Bronchial epithelial cell (primary cell): ENCODE results near the gene NUDT3. TPM values are rescaled to one million over a fixed set of nuclear protein-coding genes. Genes with fewer than 3 reads are reported as not detected.
A peak's percentile ranks its signal among the peaks of the same experiment; 100 is the strongest.
"Not testable (repeated sequence)": the region's sequence is repeated elsewhere in the genome, so short reads cannot be mapped to it uniquely, and the experiment has no call there.

Experiments used
- DNase-seq: peaks from one replicate; pipeline ENCODE4 v3.0.0-alpha.2; 2010; ENCODE audit warnings: low read depth
- FAIRE-seq: peaks from 2 replicates; lab custom pipeline; 2011; peaks lifted over from hg19 to GRCh38; lab: Jason Lieb, UNC
- H3K27me3 ChIP-seq: 2 replicates; pipeline ENCODE4 v1.5.1; 2011; ENCODE audit warnings: low read length; ENCODE audit not compliant: control insufficient read depth, insufficient read depth
- H3K36me3 ChIP-seq: 2 replicates; pipeline ENCODE4 v1.5.1; 2011; ENCODE audit warnings: low read length; ENCODE audit not compliant: control insufficient read depth, insufficient read depth
- H3K4me3 ChIP-seq: 2 replicates; pipeline ENCODE4 v1.5.1; 2011; ENCODE audit warnings: mild to moderate bottlenecking, low read depth, low read length, control low read depth
- total RNA-seq: library from RNA; depleted of rRNA; stranded (reverse); fragments of >200 nt; gene quantifications from 2 replicates; pipeline ENCODE4 v1.2.1, GENCODE V29; 2014
- TF ChIP-seq, protein P1 (sequence below): IDR thresholded peaks from 2 replicates; pipeline ENCODE4 v1.5.1; 2011; ENCODE audit warnings: mild to moderate bottlenecking, moderate library complexity, low read length, control low read depth, inconsistent platforms; ENCODE audit not compliant: insufficient read depth, severe bottlenecking

The NUDT3 gene
- total RNA-seq, 1 donor from 2014 or later, result 15.8 TPM

DNA sequence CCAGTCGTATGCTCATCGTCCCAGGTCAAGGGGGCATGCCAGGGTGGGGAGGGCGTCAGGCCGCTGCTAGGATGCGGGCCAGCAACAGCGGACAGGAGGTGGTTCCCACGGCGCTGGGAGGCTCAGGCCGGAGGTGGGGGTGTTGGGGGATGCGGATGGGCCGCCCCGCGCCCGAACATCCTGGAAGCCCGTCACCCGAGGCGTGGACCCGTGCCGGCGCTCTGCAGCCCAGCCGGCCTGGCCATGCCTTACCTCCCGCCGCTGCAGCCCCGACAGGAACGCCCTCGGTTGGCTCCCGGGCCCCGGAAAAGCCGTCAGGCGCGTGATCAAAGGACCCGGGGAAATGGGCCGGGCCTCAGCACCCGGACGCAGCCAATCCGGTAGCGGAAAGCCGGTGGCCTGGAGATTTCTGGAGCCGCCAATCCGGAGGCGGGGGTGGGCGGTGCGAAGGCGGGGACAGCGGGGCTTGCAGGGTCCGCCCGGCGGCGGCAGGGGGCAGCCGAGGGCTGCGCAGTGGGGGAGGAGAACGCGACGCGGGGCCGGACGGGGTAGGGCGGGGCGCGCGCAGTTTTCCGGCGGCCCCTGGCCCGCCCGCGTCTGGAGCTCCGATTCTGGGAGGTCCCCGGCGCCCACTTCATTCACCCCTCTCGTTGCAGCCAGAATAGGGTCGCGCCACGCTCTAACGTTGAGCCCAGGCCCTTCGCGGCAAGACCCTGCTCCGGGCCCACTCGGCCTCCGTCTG, 143.6 kb downstream of the NUDT3 start, which contains the start of gene SMIM29:
SMIM29 (minus strand) TSS at position 280 of the 742 bp plus-strand sequence. CDS start 1,215 bp downstream, outside the sequence.
- H3K4me3 ChIP-seq, result peak within 1 kb of the TSS; percentile 52
- TF ChIP-seq, protein P1, sequence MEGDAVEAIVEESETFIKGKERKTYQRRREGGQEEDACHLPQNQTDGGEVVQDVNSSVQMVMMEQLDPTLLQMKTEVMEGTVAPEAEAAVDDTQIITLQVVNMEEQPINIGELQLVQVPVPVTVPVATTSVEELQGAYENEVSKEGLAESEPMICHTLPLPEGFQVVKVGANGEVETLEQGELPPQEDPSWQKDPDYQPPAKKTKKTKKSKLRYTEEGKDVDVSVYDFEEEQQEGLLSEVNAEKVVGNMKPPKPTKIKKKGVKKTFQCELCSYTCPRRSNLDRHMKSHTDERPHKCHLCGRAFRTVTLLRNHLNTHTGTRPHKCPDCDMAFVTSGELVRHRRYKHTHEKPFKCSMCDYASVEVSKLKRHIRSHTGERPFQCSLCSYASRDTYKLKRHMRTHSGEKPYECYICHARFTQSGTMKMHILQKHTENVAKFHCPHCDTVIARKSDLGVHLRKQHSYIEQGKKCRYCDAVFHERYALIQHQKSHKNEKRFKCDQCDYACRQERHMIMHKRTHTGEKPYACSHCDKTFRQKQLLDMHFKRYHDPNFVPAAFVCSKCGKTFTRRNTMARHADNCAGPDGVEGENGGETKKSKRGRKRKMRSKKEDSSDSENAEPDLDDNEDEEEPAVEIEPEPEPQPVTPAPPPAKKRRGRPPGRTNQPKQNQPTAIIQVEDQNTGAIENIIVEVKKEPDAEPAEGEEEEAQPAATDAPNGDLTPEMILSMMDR, result peak; percentile 87
- DNase-seq, result peak; percentile 82
- H3K27me3 ChIP-seq, result no peaks in the 10 kb centered on the region
- H3K36me3 ChIP-seq, result peaks cover 2% of the 10 kb centered on the region
- no peak for FAIRE-seq

DNA sequence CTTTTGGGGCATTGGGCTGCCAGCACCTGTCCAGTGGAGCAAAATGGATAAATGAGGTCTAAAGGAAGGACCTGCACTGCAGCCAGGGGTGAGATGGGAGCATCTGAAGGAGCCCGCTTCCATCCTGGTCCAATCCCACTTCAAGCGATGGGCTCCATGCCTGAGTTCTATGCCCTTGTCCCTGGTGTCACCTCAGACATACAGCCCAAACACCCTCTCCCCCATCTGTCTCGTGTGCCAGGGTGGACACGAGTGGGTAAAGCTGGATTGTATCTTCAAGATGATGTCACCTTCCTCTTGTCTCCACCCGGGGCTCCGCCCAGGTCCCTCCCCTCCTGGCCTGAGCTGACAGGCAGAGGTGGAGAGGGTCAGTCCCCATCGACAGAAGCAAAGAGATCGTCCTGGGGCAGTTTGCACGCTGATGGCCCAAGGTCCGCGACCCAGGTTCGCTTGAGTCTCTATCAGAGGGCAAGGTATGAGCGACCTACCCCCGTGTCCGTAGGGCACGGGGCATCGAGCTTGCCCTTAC, 144.2 kb downstream of the NUDT3 start:
- Histone ChIP-seq H3K27me3 (no peaks in the 10 kb centered on the region), H3K36me3 (peaks cover 2% of the 10 kb centered on the region), H3K4me3 (peak overlapping the region; percentile 52)
- TF ChIP-seq, protein P1, result no peak
- FAIRE-seq (no peak), DNase-seq (no peak)

DNA sequence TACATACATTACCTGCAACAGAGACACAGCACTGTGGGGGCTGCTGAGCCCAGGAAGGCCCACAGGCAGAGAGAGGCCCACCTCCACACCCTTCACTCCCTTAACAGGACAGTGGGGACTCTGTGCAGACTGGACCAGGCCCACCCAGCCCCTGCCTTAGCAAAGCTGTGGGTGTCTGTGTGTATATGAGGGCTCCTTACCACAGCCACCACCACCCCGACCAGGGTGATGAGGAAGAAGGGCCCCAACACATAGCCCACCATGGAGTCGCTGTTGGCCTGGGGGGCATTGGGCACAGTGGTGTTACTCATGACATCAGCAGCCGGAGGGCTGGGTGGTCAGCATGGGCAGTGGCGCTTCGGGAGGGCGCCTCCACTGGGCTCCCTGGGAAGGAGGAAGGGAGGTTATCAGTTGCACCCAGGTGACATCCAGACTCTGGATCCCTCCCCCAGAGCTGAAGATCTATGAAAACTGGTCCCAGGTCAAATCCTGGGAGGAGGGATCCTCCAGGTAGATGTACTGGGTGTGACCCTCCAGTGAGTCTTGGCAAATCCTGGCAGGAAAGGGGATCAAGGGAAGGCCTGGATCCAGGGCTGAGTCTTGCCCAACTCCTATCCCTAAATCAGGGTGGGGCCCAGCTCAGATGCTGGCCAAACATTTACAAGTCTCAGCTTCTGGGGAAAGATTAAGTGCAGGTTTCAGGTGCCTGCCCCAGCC, 144.8 kb downstream of the NUDT3 start:
- Histone ChIP-seq H3K36me3 (peaks cover 2% of the 10 kb centered on the region), H3K27me3 (no peaks in the 10 kb centered on the region), H3K4me3 (no peak overlapping the region)
- DNase-seq (no peak), FAIRE-seq (no peak)
- TF ChIP-seq, protein P1, result no peak

DNA sequence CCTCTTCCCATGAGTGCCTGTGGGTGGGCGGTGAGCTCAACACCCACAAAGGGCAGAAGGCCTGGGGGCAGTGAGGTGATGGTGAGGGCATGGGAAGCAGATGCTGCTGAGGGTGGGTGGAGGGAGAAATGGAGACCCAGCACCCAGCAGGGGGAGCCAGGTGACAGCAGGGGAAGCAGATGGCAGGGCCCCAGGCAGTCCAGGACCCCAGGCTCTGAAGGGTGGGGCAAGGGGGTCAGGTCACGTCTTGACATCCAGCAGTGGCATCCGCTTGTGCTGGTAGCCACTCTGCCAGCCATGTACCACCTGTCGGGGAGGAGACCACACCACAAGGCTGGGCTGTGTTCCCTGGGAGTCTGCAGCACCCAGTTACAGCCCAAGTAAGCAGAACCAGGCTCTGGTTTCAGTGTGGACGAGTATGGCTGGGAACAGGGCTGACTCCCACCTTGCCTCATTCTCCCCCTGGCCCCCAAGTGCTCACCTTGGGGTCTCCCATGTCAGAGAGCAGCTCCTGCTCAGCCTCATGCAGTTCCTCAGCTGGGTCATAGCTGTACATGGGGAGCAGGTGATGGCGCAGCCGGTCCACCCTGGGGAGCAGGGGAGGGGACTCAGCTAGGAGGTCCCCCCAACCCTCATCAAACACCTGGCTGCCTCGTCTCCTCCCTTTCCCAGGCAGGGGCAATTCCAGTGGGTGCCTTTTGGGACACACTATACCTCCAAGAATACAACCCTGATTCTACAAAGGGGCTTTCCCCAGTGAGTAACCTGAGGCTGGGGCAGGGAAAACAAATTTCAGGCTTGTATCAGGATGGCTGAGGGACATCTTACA, 145.7 kb downstream of the NUDT3 start:
- Histone ChIP-seq H3K27me3 (no peaks in the 10 kb centered on the region), H3K36me3 (peaks cover 3% of the 10 kb centered on the region), H3K4me3 (no peak overlapping the region)
- no peak for FAIRE-seq
- TF ChIP-seq, protein P1, result peak; percentile 61
- no peak for DNase-seq

DNA sequence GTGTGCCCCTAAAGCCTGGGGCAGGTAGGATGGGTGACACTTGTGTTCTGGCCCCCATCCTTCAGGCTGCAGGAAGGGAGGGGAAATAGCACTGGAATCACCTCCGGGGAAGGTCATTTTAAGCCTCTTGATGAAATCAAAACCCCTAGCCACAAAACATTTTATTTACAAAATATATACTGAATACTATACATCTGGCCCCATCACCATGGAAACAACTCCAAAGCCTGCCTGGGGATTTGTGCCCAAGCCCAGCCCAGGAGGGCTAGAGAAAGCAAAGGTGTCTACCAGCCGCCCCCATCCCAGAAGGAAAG, 146.3 kb downstream of the NUDT3 start:
- DNase-seq (no peak), FAIRE-seq (no peak)
- H3K27me3 ChIP-seq, result no peaks in the 10 kb centered on the region
- TF ChIP-seq, protein P1, result no peak
- peaks cover 5% of the 10 kb centered on the region for H3K36me3 ChIP-seq
- H3K4me3 ChIP-seq, result no peak overlapping the region

DNA sequence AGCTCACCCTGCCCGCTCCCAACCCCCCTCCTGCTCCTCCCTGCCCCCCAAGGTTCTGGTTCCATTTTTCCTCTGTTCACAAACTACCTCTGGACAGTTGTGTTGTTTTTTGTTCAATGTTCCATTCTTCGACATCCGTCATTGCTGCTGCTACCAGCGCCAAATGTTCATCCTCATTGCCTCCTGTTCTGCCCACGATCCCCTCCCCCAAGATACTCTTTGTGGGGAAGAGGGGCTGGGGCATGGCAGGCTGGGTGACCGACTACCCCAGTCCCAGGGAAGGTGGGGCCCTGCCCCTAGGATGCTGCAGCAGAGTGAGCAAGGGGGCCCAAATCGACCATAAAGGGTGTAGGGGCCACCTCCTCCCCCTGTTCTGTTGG, 146.7 kb downstream of the NUDT3 start:
- H3K36me3 ChIP-seq, DNase-seq, H3K27me3 ChIP-seq, FAIRE-seq, H3K4me3 ChIP-seq: not testable (repeated sequence)

DNA sequence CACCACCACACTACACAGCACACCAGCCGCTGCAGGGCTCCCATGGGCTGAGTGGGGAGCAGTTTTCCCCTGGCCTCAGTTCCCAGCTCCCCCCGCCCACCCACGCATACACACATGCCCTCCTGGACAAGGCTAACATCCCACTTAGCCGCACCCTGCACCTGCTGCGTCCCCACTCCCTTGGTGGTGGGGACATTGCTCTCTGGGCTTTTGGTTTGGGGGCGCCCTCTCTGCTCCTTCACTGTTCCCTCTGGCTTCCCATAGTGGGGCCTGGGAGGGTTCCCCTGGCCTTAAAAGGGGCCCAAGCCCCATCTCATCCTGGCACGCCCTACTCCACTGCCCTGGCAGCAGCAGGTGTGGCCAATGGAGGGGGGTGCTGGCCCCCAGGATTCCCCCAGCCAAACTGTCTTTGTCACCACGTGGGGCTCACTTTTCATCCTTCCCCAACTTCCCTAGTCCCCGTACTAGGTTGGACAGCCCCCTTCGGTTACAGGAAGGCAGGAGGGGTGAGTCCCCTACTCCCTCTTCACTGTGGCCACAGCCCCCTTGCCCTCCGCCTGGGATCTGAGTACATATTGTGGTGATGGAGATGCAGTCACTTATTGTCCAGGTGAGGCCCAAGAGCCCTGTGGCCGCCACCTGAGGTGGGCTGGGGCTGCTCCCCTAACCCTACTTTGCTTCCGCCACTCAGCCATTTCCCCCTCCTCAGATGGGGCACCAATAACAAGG, 147.3 kb downstream of the NUDT3 start:
- not testable (repeated sequence) for H3K36me3 ChIP-seq, H3K27me3 ChIP-seq, FAIRE-seq, H3K4me3 ChIP-seq, DNase-seq
